ENCODE results near the gene OXA1L. TPM values are rescaled to one million over a fixed set of nuclear protein-coding genes. Genes with fewer than 3 reads are reported as not detected.
"Not testable (repeated sequence)": the region's sequence is repeated elsewhere in the genome, so short reads cannot be mapped to it uniquely, and the experiment has no call there.

The OXA1L gene
- 208 TPM for polyA plus RNA-seq (ENCODE audit: insufficient read length)

GRCh38 chr14:22766457-22767322, at the start of gene OXA1L:
Gene OXA1L (plus strand): TSS chr14:22766688. CDS start chr14:22766702, 14 bp downstream.
- peak; percentile 97 for DNase-seq

GRCh38 chr14:22718091-22718490, 48.4 kb upstream of the OXA1L start:
- no peak for DNase-seq

GRCh38 chr14:22721213-22721612, 45.3 kb upstream of the OXA1L start:
- DNase-seq = no peak

GRCh38 chr14:22723815-22724214, 42.7 kb upstream of the OXA1L start:
- no peak for DNase-seq

- not testable (repeated sequence) for DNase-seq
Observed at GRCh38 chr14:22724847-22725246, 41.6 kb upstream of the OXA1L start.

- DNase-seq = not testable (repeated sequence)
Observed at GRCh38 chr14:22725374-22725773, 41.1 kb upstream of the OXA1L start.

GRCh38 chr14:22726012-22726411, 40.5 kb upstream of the OXA1L start:
- DNase-seq = no peak

GRCh38 chr14:22732062-22732461, 34.4 kb upstream of the OXA1L start:
- not testable (repeated sequence) for DNase-seq

- DNase-seq = no peak
Observed at GRCh38 chr14:22733829-22734228, 32.7 kb upstream of the OXA1L start.

- no peak for DNase-seq
Observed at GRCh38 chr14:22735096-22735495, 31.4 kb upstream of the OXA1L start.

GRCh38 chr14:22736384-22736783, 30.1 kb upstream of the OXA1L start:
- not testable (repeated sequence) for DNase-seq

GRCh38 chr14:22737052-22737451, 29.4 kb upstream of the OXA1L start:
- no peak for DNase-seq

GRCh38 chr14:22739423-22739822, 27.1 kb upstream of the OXA1L start:
- DNase-seq = no peak

GRCh38 chr14:22740020-22740419, 26.5 kb upstream of the OXA1L start:
- DNase-seq = no peak

GRCh38 chr14:22747769-22748168, 18.7 kb upstream of the OXA1L start:
- no peak for DNase-seq

GRCh38 chr14:22748206-22748605, 18.3 kb upstream of the OXA1L start:
- no peak for DNase-seq

GRCh38 chr14:22748631-22749068, 17.8 kb upstream of the OXA1L start:
- DNase-seq = no peak

GRCh38 chr14:22752422-22752821, 14.1 kb upstream of the OXA1L start:
- no peak for DNase-seq

GRCh38 chr14:22753586-22753985, 12.9 kb upstream of the OXA1L start:
- DNase-seq = no peak

- not testable (repeated sequence) for DNase-seq
Observed at GRCh38 chr14:22757972-22758650, 8.4 kb upstream of the OXA1L start.

GRCh38 chr14:22761734-22762133, 4.8 kb upstream of the OXA1L start:
- no peak for DNase-seq

- no peak for DNase-seq
Observed at GRCh38 chr14:22764382-22764781, 2.1 kb upstream of the OXA1L start.

- DNase-seq = no peak
Observed at GRCh38 chr14:22767323-22767589, 768 bp downstream of the OXA1L start.

GRCh38 chr14:22768947-22769346, 2.5 kb downstream of the OXA1L start:
- no peak for DNase-seq
